ENCODE measurements around the gene SYNC.

Gene SYNC

GRCh38 chr1:32728413-32729077 is 26.0 kb upstream of the SYNC start:
- H2AFZ ChIP-seq (ENCODE audit: low read depth, low read length) = no peak overlapping the region
- no peaks in the 10 kb centered on the region for H4K20me1 ChIP-seq (ENCODE audit: insufficient read depth, low read length)

GRCh38 chr1:32727876-32728275 is 25.3 kb upstream of the SYNC start:
- no peak overlapping the region for H3K4me3 ChIP-seq (ENCODE audit: low read length)
- H2AFZ ChIP-seq (ENCODE audit: low read depth, low read length) = no peak overlapping the region
- no peak overlapping the region for H3K9ac ChIP-seq (ENCODE audit: low read length)
- H4K20me1 ChIP-seq (ENCODE audit: insufficient read depth, low read length) = no peaks in the 10 kb centered on the region
- H3K4me1 ChIP-seq (ENCODE audit: low read length) = no peaks in the 10 kb centered on the region
- no peaks in the 10 kb centered on the region for H3K79me2 ChIP-seq (ENCODE audit: low read length)
- TF ChIP-seq CTCF (IDR thresholded peaks at IDR 0.05; ENCODE audit: low read depth, low read length) (no peak), EZH2phosphoT487 (IDR thresholded peaks at IDR 0.05; ENCODE audit: low read depth) (no peak)
- no peaks in the 10 kb centered on the region for H3K9me3 ChIP-seq (ENCODE audit: insufficient read depth, low read length)
- H3K27me3 ChIP-seq (ENCODE audit: low read depth, low read length) = no peaks in the 10 kb centered on the region
- no peak overlapping the region for H3K27ac ChIP-seq (ENCODE audit: low read length)
- no peaks in the 10 kb centered on the region for H3K36me3 ChIP-seq (replicated peaks; ENCODE audit: low read depth, low read length)
- no peak overlapping the region for H3K4me2 ChIP-seq (ENCODE audit: low read length)

More at GRCh38 chr1:32728413-32729077, 26.0 kb upstream of the SYNC start:
- Histone ChIP-seq H3K27me3 (ENCODE audit: low read depth, low read length) (no peaks in the 10 kb centered on the region), H3K27ac (ENCODE audit: low read length) (no peak overlapping the region), H3K4me2 (ENCODE audit: low read length) (no peak overlapping the region), H3K9ac (ENCODE audit: low read length) (no peak overlapping the region), H3K36me3 (replicated peaks; ENCODE audit: low read depth, low read length) (no peaks in the 10 kb centered on the region), H3K4me1 (ENCODE audit: low read length) (no peaks in the 10 kb centered on the region), H3K4me3 (ENCODE audit: low read length) (no peak overlapping the region), H3K9me3 (ENCODE audit: insufficient read depth, low read length) (no peaks in the 10 kb centered on the region), H3K79me2 (ENCODE audit: low read length) (no peaks in the 10 kb centered on the region)
- TF ChIP-seq CTCF (IDR thresholded peaks at IDR 0.05; ENCODE audit: low read depth, low read length) (no peak), EZH2phosphoT487 (IDR thresholded peaks at IDR 0.05; ENCODE audit: low read depth) (no peak)

- no peaks in the 10 kb centered on the region for H3K27me3 ChIP-seq (ENCODE audit: low read depth, low read length)
- TF ChIP-seq EZH2phosphoT487 (IDR thresholded peaks at IDR 0.05; ENCODE audit: low read depth) = no peak
- TF ChIP-seq CTCF (IDR thresholded peaks at IDR 0.05; ENCODE audit: low read depth, low read length) = no peak
- no peak overlapping the region for H3K4me3 ChIP-seq (ENCODE audit: low read length)
- no peaks in the 10 kb centered on the region for H3K79me2 ChIP-seq (ENCODE audit: low read length)
- H3K36me3 ChIP-seq (replicated peaks; ENCODE audit: low read depth, low read length) = no peaks in the 10 kb centered on the region
- H4K20me1 ChIP-seq (ENCODE audit: insufficient read depth, low read length) = no peaks in the 10 kb centered on the region
- H3K4me2 ChIP-seq (ENCODE audit: low read length) = no peak overlapping the region
- no peak overlapping the region for H3K9ac ChIP-seq (ENCODE audit: low read length)
- H2AFZ ChIP-seq (ENCODE audit: low read depth, low read length) = no peak overlapping the region
- H3K27ac ChIP-seq (ENCODE audit: low read length) = no peak overlapping the region
- no peaks in the 10 kb centered on the region for H3K4me1 ChIP-seq (ENCODE audit: low read length)
- no peaks in the 10 kb centered on the region for H3K9me3 ChIP-seq (ENCODE audit: insufficient read depth, low read length)
These were observed 23.0 kb upstream of the SYNC start for GRCh38 chr1:32725615-32725982.

- H3K27ac ChIP-seq (ENCODE audit: low read length) = no peak overlapping the region
- no peak for TF ChIP-seq EZH2phosphoT487 (IDR thresholded peaks at IDR 0.05; ENCODE audit: low read depth)
- TF ChIP-seq CTCF (IDR thresholded peaks at IDR 0.05; ENCODE audit: low read depth, low read length) = no peak
These were observed 22.4 kb upstream of the SYNC start for GRCh38 chr1:32724678-32725614.

More at GRCh38 chr1:32724678-32725614, 22.4 kb upstream of the SYNC start:
- H2AFZ ChIP-seq (ENCODE audit: low read depth, low read length) = no peak overlapping the region
- no peaks in the 10 kb centered on the region for H4K20me1 ChIP-seq (ENCODE audit: insufficient read depth, low read length)
- H3K4me1 ChIP-seq (ENCODE audit: low read length) = no peaks in the 10 kb centered on the region
- no peaks in the 10 kb centered on the region for H3K27me3 ChIP-seq (ENCODE audit: low read depth, low read length)
- no peak overlapping the region for H3K4me3 ChIP-seq (ENCODE audit: low read length)
- no peak overlapping the region for H3K9ac ChIP-seq (ENCODE audit: low read length)
- H3K9me3 ChIP-seq (ENCODE audit: insufficient read depth, low read length) = no peaks in the 10 kb centered on the region
- no peak overlapping the region for H3K4me2 ChIP-seq (ENCODE audit: low read length)
- H3K79me2 ChIP-seq (ENCODE audit: low read length) = no peaks in the 10 kb centered on the region
- no peaks in the 10 kb centered on the region for H3K36me3 ChIP-seq (replicated peaks; ENCODE audit: low read depth, low read length)

Measured in OCI-LY3 (cell line).